ENCODE data around the gene SLC17A3. TPM values are rescaled to one million over a fixed set of nuclear protein-coding genes. Genes with fewer than 3 reads are reported as not detected.
A peak's percentile ranks its signal among the peaks of the same experiment; 100 is the strongest.

Gene SLC17A3
- total and polyA plus RNA-seq, 2 experiments from 2014 or later: not detected

- TF ChIP-seq REST (IDR thresholded peaks at IDR 0.05; ENCODE audit: unreplicated experiment): no peak
- no peak for TF ChIP-seq ZNF331 (CRISPR knock-in tag; IDR thresholded peaks at IDR 0.05; ENCODE audit: low read depth)
- no peak for TF ChIP-seq ZNF114 (CRISPR knock-in tag; IDR thresholded peaks at IDR 0.05)
Measured at GRCh38 chr6:25842526-25842925, 31.5 kb downstream of the SLC17A3 start (continued).

- Histone ChIP-seq H3K9me2 (ENCODE audit: insufficient read depth) (peaks cover under 1% of the 10 kb centered on the region; the same call in 1 of the 2 replicates), H3K4me3 (no peak overlapping the region), H3K79me2 (replicated peaks; ENCODE audit: insufficient read depth) (no peaks in the 10 kb centered on the region), H3K4me2 (no peak overlapping the region), H3K36me3 (ENCODE audit: insufficient read depth) (no peaks in the 10 kb centered on the region), H3F3A (replicated peaks; ENCODE audit: low read depth) (no peaks in the 10 kb centered on the region), H3K27me3 (ENCODE audit: insufficient read depth) (no peaks in the 10 kb centered on the region), H3K4me1 (ENCODE audit: insufficient read depth) (no peaks in the 10 kb centered on the region), H2AFZ (peak overlapping the region; percentile 47; the same call in 1 of the 2 replicates), H3K27ac (ENCODE audit: low read depth) (no peak overlapping the region), H4K20me1 (replicated peaks; ENCODE audit: insufficient read depth) (no peaks in the 10 kb centered on the region)
- Mint-ChIP-seq H3K9me3 (no peaks in the 10 kb centered on the region), H3K27me3 (ENCODE audit: insufficient read depth, low read depth, poor library complexity) (no peaks in the 10 kb centered on the region), H3K36me3 (ENCODE audit: low read depth) (no peaks in the 10 kb centered on the region), H3K4me3 (no peak overlapping the region), H3K4me1 (peaks cover under 1% of the 10 kb centered on the region; the same call in 1 of the 3 replicates), H3K27ac (no peak overlapping the region)
- ATAC-seq (no peak), DNase-seq (ENCODE audit: low spot score) (peak; percentile 5)
- TF ChIP-seq EZH2phosphoT487 (IDR thresholded peaks at IDR 0.05; ENCODE audit: unreplicated experiment) (no peak), ZNF114 (CRISPR knock-in tag; IDR thresholded peaks at IDR 0.05) (no peak), ZNF462 (CRISPR knock-in tag; IDR thresholded peaks at IDR 0.05) (no peak), JUNB (IDR thresholded peaks at IDR 0.05; ENCODE audit: unreplicated experiment) (no peak), POLR2AphosphoS5 (IDR thresholded peaks at IDR 0.05; ENCODE audit: low read depth) (no peak), STAT1 (IDR thresholded peaks at IDR 0.05; ENCODE audit: unreplicated experiment) (no peak), REST (IDR thresholded peaks at IDR 0.05; ENCODE audit: unreplicated experiment) (no peak), ETS1 (IDR thresholded peaks at IDR 0.05) (no peak)
Measured at GRCh38 chr6:25835442-25836283, 38.4 kb downstream of the SLC17A3 start.
